Pons (tissue), 1 donor: Measurements from ENCODE around the gene F8.
"Not testable (repeated sequence)": the region's sequence is repeated elsewhere in the genome, so short reads cannot be mapped to it uniquely, and the experiment has no call there.

Experiments
- DNase-seq: peaks from one replicate; pipeline ENCODE4 v3.0.0-alpha.2; 2016; ENCODE audit warnings: low spot score

The F8 gene

DNA sequence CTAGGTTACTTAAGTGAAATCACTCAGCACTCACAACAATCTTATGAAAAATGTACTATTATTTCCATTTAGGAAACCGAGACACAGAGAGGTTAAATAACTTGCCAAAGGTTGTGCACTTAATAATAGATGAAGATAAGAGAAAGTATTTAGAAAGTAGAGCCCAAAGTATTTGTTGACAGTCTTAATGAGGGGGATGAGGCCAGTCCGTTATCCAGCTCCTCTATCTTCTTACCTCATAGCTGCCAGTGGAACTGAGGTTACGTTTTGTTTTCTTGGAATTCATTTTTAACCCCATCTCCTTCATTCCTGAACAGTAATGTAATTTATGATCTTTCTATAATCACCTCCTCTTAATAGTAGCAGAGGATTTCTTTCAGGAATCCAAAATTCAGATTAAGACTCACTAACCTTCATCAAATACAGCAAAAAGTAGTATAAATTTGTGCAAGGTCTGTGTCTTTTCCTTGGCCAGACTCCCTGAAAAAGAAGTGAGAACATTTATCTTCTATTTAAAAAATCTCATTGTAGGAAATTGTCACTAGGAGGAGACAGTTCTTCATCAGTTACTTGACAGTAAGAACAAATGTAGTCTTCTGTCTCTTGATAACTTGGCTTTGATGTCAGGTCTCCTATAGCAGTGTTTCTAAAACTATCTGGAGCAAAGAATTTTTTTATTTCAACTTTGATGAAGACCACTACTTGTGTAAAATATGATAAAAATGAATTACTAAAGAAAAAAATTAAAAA lies 35.5 kb downstream of the F8 start:
- DNase-seq = peak; percentile 26

DNA sequence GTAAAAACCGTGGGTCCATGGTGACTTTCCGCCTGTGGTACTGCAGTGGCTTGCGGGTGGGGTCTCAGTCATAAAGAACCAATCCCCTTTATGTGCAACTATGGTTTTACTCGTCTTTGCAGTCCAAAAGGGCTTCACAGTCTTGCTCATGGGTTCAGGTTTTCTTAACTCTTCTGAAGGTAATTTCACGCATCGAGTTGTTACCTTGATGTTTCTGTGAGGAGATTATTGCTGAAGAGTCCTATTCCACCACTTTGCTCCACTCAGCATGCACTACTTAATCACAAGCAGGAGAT lies 41.5 kb downstream of the F8 start:
- DNase-seq = no peak

DNA sequence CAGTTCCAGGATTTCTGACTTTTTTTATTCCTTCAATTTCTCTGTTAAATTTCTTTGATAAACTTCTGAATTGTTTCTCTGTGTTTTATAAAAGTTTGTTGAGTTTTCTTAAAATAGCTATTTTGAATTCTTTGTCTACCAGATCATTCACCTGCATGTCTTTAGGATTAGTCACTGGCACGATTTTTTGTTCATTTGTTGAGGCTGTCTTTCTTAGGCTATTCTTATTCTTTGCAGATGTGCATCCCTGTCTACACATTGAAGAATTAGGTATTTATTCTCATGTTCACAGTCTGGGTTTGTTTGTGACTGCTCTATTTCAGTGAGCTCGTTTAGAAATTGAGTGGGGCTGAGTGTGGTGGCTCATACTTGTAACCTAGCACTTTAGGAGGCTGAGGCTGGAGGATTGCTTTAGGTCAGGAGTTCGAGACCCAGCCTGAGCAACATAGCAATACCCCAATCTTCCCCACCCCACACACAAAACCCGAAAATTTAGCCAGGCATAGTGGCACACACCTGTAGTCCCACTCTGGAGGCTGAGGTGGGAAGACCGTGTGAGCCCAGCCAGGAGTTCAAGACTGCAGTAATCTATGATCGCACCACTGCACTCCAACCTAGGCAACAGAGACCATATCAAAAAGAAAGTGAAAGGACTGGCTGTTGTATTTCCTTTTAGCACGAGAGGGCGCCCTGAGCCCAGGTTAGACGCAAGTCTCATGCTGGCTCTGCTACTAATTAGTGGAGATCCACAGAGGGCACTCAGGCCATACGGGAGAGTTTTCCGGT lies 42.0 kb downstream of the F8 start:
- peak; percentile 71 for DNase-seq

DNA sequence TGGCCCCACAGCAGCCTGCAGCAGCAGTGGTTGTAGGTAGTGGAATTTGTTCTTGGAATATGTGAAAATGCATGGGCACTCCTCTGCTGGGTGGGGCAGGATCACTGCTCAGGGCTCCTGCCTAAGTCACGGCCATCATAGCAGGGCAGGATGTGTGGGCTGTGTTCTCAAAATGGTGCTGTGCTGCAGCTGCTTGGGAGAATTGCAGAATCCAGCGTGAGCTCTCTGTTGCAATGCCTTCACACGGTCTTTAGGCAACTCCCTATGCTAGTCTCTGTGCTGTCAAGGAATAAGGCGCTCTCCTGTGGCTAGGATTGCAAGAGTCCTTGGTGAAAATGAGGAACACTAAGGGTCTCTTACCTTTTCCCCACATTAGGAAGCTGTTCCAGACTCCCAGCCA lies 42.9 kb downstream of the F8 start:
- no peak for DNase-seq

DNA sequence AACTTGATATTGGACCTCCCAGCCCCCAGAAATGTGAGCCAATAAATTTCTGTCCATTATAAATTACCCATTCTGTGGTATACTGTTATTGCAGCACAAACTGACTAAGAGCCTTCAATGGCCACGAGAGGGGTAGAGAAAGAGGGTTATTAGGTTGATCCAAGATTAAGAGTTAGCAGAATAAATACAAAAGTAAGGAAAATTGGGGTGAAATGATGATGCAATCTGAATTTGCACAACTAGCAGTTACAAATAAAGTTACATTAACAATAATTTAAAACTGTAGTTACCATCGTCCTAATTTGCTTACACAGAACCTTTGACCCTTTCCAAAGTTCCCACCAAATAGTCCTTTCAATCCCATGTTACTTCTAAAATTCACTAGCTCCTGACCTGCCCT lies 54.2 kb downstream of the F8 start:
- no peak for DNase-seq

DNA sequence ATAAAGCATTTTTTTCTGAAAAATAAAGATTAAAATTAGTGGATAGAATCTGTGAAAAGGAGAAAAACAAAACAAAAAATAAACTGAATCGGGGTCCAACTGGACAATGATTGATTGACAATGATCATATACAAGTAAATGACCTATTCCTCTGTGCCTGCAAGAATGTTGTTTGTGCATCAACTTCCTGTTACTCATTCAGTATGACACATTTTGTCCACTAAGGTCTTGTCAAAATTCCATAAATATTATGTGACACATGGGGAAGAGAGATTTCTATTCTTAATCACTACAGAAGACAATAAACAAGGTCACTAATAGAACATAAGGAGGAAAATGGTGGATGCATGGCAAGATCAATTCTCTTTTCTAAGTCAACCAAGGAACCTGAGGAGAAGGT lies 54.9 kb downstream of the F8 start:
- no peak for DNase-seq

DNA sequence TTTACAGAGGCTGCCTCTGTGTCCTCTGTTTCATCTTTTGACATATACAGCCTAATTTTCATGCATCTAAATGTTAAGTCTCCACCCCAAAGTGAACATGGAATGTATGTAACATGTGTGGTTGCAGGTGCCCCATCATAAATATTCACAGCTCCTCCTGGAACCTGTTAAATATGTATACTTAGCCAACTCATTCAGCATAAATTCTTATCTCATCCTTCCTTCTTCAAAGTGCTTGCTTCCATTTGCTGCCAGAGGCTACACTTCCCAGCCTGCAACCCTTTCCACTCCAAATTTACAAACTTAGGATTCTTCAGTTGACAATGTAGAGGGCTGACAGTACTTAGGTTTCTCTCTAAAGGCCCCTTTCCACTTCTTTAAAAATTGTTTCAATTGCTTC lies 60.6 kb downstream of the F8 start:
- DNase-seq = no peak

DNA sequence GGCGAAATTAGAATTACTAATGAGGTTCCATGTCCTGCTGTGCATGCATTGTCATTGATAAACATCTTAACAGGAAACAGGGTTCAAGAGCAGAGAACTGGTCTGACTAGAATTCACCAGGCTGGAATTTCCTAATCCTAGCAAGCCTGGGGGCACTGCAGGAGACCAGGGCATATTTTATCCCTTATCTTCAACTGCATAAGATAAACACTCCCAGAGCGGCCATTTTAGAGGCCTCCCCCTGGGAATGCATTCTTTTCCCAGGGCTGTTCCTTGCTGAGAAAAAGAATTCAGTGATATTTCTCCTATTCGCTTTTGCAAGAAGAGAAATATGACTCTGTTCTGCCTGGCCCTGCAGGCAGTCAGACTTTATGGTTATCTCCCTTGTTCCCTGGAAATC lies 66.7 kb downstream of the F8 start:
- not testable (repeated sequence) for DNase-seq

DNA sequence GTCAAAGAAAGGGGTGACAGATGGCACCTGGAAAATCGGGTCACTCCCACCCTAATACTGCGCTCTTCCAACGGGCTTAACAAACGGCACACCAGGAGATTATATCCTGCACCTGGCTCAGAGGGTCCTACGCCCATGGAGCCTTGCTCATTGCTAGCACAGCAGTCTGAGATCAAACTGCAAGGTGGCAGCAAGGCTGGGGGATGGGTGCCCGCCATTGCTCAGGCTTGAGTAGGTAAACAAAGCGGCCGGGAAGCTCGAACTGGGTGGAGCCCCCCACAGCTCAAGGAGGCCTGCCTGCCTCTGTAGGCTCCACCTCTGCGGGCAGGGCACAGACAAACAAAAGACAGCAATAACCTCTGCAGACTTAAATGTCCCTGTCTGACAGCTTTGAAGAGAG lies 83.3 kb downstream of the F8 start:
- not testable (repeated sequence) for DNase-seq

DNA sequence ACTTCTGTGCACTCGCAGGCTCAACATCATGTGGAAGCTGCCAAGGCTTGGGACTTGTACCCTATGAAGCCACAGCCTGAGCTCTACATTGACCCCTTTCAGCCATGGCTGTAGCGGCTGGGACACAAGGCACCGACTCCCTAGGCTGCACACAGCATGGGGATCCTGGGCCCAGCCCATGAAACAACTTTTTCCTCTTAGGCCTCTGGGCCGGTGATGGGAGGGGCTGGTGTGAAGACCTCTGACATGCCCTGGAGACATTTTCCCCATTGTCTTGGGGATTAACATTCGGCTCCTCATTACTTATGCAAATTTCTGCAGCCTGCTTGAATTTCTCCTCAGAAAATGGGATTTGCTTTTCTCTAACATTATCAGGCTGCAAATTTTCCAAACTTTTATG lies 97.8 kb downstream of the F8 start:
- DNase-seq = not testable (repeated sequence)

DNA sequence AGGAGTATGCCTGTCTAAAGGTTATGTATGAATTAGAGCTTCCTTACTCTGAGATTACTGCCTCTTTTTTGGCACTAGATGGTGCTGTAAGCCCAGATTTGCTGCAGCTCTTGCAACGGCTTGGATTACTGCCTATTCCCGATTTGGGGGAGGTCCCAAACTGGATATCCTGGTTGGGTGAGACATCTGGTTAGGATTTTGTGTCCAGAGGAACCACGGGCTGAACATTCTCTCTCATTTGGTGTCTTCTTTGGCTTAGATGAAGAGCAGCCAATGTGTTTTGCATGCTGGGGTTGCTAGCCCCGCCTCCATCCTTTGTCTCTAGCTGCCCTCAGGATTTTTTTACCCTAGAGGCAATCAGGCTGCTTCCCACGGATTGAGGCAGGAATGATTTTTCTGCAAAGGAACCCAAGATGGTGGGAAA lies 104.5 kb downstream of the F8 start:
- peak; percentile 62 for DNase-seq

DNA sequence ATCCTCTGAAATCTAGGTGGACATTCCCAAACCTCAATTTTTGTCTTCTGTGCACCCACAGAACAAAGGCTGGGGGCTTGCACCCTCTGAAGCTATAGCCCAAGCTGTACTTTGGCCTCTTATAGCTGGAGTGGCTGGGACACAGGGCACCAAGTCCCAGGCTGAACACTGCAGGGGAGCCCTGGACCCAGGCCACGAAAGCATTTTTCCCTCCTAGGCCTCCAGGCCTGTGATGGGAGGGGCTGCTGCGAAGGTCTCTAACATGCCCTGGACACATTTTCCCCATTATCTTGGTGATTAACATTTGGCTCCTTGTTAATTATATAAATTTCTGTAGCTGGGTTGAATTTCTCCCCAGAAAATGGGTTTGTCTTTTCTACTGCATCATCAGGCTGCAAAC lies 108.5 kb downstream of the F8 start:
- no peak for DNase-seq

DNA sequence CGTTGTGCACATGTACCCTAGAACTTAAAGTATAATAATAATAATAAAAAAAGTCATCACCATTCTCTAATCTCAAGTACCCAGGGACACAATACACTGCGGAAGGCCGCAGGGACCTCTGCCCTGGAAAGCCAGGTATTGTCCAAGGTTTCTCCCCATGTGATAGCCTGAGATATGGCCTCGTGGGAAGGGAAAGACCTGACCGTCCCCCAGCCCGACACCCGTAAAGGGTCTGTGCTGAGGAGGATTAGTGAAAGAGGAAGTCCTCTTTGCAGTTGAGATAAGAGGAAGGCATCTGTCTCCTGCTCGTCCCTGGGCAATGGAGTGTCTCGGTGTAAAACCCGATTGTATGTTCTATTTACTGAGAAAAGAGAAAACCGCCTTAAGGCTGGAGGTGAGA lies 112.0 kb downstream of the F8 start:
- not testable (repeated sequence) for DNase-seq

DNA sequence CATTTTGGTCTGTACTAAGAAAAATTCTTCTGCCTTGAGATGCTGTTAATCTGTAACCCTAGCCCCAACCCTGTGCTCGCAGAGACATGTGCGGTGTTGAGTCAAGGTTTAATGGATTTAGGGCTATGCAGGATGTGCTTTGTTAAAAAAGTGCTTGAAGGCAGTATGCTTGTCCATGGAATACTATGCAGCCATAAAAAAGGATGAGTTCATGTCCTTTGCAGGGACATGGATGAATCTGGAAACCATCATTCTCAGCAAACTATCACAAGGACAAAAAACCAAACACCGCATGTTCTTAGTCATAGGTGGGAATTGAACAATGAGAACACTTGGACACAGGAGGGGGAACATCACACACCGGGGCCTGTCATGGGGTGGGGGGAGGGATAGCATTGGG lies 112.5 kb downstream of the F8 start:
- DNase-seq = not testable (repeated sequence)

DNA sequence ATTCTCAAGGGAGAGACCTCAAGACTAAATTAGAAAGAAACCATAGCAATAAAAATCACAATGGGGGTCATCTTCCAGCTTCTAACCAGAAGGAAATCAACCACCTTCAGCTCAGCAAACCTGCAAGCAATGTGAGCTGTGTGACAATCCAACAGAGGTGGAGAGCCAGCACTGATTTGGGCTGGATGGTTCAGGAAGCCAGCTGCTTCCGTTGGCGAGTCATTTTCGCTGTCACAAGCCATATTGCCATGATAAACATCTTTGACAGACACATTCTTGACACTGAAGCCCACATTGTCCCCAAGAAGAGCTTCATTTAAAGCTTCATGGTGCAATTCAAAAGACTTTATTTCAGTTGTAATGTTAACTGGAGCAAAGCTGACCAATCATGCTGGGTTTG lies 113.7 kb downstream of the F8 start:
- no peak for DNase-seq

DNA sequence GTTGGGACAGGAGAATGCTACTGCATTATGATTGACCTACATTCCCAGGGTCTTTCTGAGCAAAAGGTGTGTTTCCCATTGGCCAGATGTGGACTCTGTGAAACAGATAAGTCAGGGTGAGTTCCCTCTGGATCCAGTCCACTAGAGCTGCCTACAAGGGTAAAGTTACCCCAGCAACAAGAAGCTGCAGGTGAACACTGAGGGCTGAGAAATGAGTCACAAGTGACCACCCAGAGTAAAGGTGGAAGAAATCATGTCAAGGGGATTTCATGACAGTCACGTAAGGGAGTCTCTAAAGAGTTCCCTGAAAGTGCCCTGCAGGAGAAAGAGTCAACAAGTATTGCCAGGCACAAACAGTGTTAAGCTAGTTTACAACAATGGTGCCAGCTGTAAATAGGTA lies 120.1 kb downstream of the F8 start:
- no peak for DNase-seq

DNA sequence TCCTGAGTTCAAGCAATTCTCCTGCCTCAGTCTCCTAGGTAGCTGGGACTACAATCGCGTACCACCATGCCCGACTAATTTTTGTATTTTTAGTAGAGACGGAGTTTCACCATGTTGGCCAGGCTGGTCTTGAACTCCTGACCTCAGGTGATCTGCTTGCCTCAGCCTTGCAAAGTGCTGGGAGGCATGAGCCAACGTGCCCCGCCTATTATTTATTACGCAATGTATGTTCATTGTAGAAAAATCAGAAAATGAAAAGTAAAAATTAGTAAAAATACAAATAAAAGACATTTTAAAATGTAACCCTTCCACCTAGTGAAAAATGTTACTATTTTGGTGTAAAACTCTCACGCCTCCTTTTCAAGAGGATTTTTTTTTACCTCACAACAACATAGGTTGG lies 122.2 kb downstream of the F8 start:
- no peak for DNase-seq

DNA sequence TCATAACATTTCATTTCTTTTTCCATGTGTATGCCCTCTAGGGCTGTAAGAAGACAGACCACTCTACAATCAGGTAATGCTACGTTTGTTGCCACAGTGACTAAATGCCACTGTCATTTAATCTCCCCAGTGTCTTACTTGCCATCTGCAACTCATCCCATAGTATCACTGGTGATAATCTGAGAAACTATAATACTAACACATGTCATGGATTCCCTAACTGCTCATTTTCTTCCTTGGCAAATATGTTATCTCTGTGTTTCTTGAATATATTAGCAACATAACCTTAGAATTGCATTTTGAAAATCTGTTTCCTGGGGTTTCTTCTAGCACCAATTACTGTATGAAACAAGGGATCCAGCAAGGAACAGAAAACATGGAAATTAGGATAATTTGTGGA lies 130.2 kb downstream of the F8 start:
- DNase-seq = no peak

DNA sequence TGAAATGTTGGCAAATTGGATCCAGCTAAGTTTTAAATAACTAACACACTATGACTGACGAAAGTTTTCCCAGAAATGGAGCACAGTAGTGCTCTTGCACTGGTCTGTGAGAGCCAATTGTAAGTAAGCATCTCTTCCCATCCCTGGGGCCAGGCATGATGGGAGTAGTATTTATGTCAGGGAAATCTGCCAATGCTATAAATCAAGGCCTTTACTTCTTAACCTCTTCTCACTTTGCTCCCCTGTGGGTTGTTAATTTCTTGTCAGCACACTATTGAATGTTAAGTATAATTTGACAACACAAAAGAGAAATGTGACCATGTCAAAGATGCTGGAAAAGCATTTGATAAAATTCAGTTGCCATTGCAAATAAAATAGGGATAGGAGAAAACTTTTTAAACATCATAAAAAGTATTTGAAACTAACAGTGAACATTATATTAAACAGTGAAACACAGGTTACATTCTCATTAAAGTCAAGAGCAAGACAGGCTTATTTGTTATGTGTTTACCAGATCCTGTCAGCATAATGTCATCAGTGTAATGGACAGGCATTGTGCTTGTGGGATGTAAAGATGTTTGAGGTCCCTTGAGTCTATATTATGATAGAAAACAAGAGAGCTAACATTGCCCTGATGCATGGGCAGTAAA lies 131.4 kb downstream of the F8 start:
- no peak for DNase-seq

DNA sequence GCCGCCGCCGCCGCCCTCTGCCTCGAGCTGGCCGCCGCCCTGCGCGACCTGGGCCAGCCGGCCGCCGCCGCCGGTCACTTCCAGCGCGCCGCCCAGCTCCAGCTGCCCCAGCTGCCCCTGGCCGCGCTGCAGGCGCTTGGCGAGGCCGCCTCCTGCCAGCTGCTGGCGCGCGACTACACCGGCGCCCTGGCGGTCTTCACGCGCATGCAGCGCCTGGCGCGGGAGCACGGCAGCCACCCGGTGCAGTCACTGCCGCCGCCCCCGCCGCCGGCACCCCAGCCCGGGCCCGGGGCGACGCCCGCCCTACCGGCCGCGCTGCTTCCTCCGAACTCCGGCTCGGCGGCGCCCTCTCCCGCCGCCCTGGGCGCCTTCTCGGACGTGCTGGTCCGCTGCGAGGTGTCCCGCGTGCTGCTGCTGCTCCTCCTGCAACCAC lies 135.7 kb downstream of the F8 start:
- DNase-seq = not testable (repeated sequence)

DNA sequence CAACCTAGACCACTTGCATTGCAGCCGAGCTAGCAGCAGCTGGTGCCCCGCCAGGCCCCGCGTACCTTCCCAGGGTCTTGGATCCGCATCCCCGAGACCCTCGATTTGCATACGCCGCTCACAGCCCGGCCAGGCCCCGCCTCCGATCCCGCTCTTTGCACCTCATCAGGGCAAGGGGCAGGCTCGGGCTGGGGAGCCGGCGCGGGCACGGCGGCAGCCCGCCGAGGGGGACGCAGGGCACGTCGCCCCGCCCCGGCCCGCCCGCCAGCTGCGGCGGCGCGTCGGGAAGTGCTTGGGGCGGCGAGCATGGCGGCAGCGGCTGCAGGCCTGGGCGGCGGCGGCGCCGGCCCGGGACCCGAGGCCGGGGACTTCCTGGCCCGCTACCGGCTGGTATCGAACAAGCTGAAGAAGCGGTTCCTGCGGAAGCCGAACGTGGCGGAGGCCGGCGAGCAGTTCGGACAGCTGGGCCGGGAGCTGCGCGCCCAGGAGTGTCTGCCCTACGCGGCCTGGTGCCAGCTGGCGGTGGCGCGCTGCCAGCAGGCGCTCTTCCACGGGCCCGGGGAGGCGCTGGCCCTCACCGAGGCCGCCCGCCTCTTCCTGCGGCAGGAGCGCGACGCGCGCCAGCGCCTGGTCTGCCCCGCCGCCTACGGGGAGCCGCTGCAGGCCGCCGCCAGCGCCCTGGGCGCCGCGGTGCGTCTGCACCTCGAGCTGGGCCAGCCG lies 136.3 kb downstream of the F8 start, which contains the start of gene F8A1:
Gene F8A1, plus strand, starts transcription at position 287 of the 720 bp plus-strand sequence. Its CDS starts 20 bp downstream, at position 307.
- DNase-seq = not testable (repeated sequence)

DNA sequence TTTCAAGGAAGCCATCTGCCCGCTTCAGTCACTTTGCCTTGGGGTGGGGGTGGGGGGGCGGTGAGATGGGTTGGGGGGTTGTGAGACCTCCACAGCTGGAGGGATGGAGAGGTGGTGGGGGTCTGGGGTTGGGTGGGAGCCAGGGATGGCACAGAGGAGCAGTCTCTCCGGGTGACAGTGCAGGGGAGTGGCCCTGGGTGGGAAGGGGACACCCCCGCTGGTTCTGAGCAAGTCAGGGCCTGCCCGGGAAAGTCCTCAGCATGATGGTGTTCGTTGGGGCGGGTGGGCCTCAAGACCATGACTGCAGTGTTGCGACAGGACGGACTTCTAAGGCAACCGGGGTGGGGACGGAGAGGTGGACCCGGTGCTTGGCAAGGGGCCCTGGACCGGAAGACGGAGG lies 137.0 kb downstream of the F8 start:
- DNase-seq = not testable (repeated sequence)
